CD14-positive monocyte (primary cell): Measurements from ENCODE around the gene OR2V2. TPM values are rescaled to one million over a fixed set of nuclear protein-coding genes. Genes with fewer than 3 reads are reported as not detected.
"Not testable (repeated sequence)": the region's sequence is repeated elsewhere in the genome, so short reads cannot be mapped to it uniquely, and the experiment has no call there.

Source experiments
- DNase-seq, 3 donors: peaks; one replicate each; pipeline ENCODE4 v3.0.0-alpha.2; 2011 to 2022
- H2AFZ ChIP-seq: 2 replicates; pipeline ENCODE4 v1.6.0; 2012; ENCODE audit warnings: mild to moderate bottlenecking, low read depth, low read length, inconsistent platforms; ENCODE audit not compliant: insufficient read depth, poor library complexity, severe bottlenecking
- H3K27ac ChIP-seq, 2 donors: 1 replicate in 1 of 2; 2 replicates in 1 of 2; pipeline ENCODE4 v1.5.1; 2012 to 2013; ENCODE audit warnings: low read length in 2 of 2, control low read depth in 1 of 2, inconsistent platforms in 1 of 2, low read depth in 1 of 2, mild to moderate bottlenecking in 1 of 2
- H3K27me3 ChIP-seq, 2 donors: one replicate each; pipeline versions ENCODE4 v1.6.0 to v1.6.1; 2011 to 2013; ENCODE audit warnings: low read length in 2 of 2; ENCODE audit not compliant: control insufficient read depth in 2 of 2, insufficient read depth in 2 of 2
- H3K36me3 ChIP-seq, 2 donors: replicated peaks in 1 of 2; 1 replicate in 1 of 2; 2 replicates in 1 of 2; pipeline versions ENCODE4 v1.5.1 to v1.6.1; 2012 to 2013; ENCODE audit warnings: low read length in 2 of 2, control low read depth in 1 of 2, inconsistent platforms in 1 of 2, mild to moderate bottlenecking in 1 of 2; ENCODE audit not compliant: insufficient read depth in 2 of 2, control insufficient read depth in 1 of 2
- H3K4me1 ChIP-seq, 2 donors: 1 replicate in 1 of 2; 2 replicates in 1 of 2; pipeline versions ENCODE4 v1.5.1 to v1.6.1; 2012 to 2013; ENCODE audit warnings: low read length in 2 of 2, control low read depth in 1 of 2, inconsistent platforms in 1 of 2, mild to moderate bottlenecking in 1 of 2, moderate library complexity in 1 of 2; ENCODE audit not compliant: insufficient read depth in 2 of 2, control insufficient read depth in 1 of 2
- H3K4me2 ChIP-seq: replicated peaks from 2 replicates; pipeline ENCODE3; 2012; ENCODE audit warnings: low read length, moderate library complexity, mild to moderate bottlenecking; ENCODE audit not compliant: poor library complexity, severe bottlenecking; ENCODE audit errors: extremely low read depth
- H3K4me3 ChIP-seq, 3 experiments: fragments of 200-600 bp in 1 of 3; sonication (generic) in 1 of 3; replicated peaks in 1 of 3; 1 replicate in 2 of 3; 2 replicates in 1 of 3; pipeline ENCODE4 v1.5.1; 2011 to 2013; ENCODE audit warnings: low read length in 3 of 3, mild to moderate bottlenecking in 3 of 3, control low read depth in 2 of 3, low read depth in 2 of 3, inconsistent platforms in 1 of 3, moderate library complexity in 1 of 3
- H3K79me2 ChIP-seq: 2 replicates; pipeline ENCODE4 v1.6.0; 2012; ENCODE audit warnings: mild to moderate bottlenecking, control low read depth, inconsistent platforms, low read length, moderate library complexity; ENCODE audit not compliant: insufficient read depth
- H3K9ac ChIP-seq: 2 replicates; pipeline ENCODE4 v1.6.0; 2017; ENCODE audit warnings: low read length, mild to moderate bottlenecking; ENCODE audit not compliant: insufficient read depth, poor library complexity, severe bottlenecking
- H3K9me3 ChIP-seq, 2 donors: replicated peaks in 1 of 2; 1 replicate in 1 of 2; 2 replicates in 1 of 2; pipeline versions ENCODE4 v1.5.1 to v1.6.1; 2012 to 2013; ENCODE audit warnings: low read length in 2 of 2, control low read depth in 1 of 2; ENCODE audit not compliant: control insufficient read depth in 1 of 2, insufficient read depth in 1 of 2
- H4K20me1 ChIP-seq: 2 replicates; pipeline ENCODE4 v1.6.0; 2012; ENCODE audit warnings: mild to moderate bottlenecking, low read length, control low read depth, moderate library complexity; ENCODE audit not compliant: insufficient read depth
- H3K27ac Mint-ChIP-seq, 7 donors: one replicate each; pipeline ENCODE4 v1.8.0; 2020; ENCODE audit warnings: mild to moderate bottlenecking in 7 of 7, mixed read lengths in 7 of 7, moderate library complexity in 6 of 7, inconsistent platforms in 2 of 7
- H3K27me3 Mint-ChIP-seq, 3 donors: one replicate each; pipeline ENCODE4 v1.8.0; 2021 to 2022; ENCODE audit warnings: low read depth in 3 of 3, mild to moderate bottlenecking in 3 of 3, mixed read lengths in 3 of 3, moderate library complexity in 3 of 3, inconsistent platforms in 1 of 3
- H3K36me3 Mint-ChIP-seq, 2 donors: one replicate each; pipeline ENCODE4 v1.8.0; 2020; ENCODE audit warnings: mixed read lengths in 2 of 2, inconsistent platforms in 1 of 2, mild to moderate bottlenecking in 1 of 2
- H3K4me1 Mint-ChIP-seq: one replicate; pipeline ENCODE4 v1.8.0; 2020; ENCODE audit warnings: mild to moderate bottlenecking, mixed read lengths
- H3K4me3 Mint-ChIP-seq, 2 donors: one replicate each; pipeline ENCODE4 v1.8.0; 2020; ENCODE audit warnings: mild to moderate bottlenecking in 2 of 2, mixed read lengths in 2 of 2, moderate library complexity in 1 of 2
- H3K9me3 Mint-ChIP-seq, 7 donors: one replicate each; pipeline ENCODE4 v1.8.0; 2020 to 2022; ENCODE audit warnings: mixed read lengths in 7 of 7, mild to moderate bottlenecking in 6 of 7, moderate library complexity in 6 of 7, inconsistent platforms in 2 of 7
- CTCF ChIP-seq: fragments of 200-600 bp; IDR thresholded peaks from one replicate; pipeline ENCODE4 v1.8.0; 2022; ENCODE audit warnings: antibody characterized with exemption, mild to moderate bottlenecking
- WGBS: methylation state at CpG from one replicate; pipeline ENCODE4 v1.1.5; 2013; ENCODE audit warnings: missing lambda C conversion rate; ENCODE audit not compliant: insufficient coverage; 5-methylcytosine and 5-hydroxymethylcytosine counted together
- intact Hi-C, 2 donors: fragments of 100-400 bp; cut with micrococcal nuclease; formaldehyde crosslinking; loops; one replicate each; pipeline versions ENCODE4 v1.15.0 to v1.15.1; 2023
- polyA plus RNA-seq, 3 donors: library from polyadenylated mRNA; depleted of rRNA in 1 of 3; unstranded in 2 of 3; stranded (reverse) in 1 of 3; fragments of 300-500 nt in 2 of 3; fragments of >200 nt in 1 of 3; fragmentation: Illumina TruSeq in 2 of 3; gene quantifications; 1 replicate in 2 of 3; 2 replicates in 1 of 3; pipeline ENCODE4 v1.2.3, GENCODE V29; 2012 to 2021

OR2V2 gene
- polyA plus RNA-seq, 3 donors = not detected

DNA sequence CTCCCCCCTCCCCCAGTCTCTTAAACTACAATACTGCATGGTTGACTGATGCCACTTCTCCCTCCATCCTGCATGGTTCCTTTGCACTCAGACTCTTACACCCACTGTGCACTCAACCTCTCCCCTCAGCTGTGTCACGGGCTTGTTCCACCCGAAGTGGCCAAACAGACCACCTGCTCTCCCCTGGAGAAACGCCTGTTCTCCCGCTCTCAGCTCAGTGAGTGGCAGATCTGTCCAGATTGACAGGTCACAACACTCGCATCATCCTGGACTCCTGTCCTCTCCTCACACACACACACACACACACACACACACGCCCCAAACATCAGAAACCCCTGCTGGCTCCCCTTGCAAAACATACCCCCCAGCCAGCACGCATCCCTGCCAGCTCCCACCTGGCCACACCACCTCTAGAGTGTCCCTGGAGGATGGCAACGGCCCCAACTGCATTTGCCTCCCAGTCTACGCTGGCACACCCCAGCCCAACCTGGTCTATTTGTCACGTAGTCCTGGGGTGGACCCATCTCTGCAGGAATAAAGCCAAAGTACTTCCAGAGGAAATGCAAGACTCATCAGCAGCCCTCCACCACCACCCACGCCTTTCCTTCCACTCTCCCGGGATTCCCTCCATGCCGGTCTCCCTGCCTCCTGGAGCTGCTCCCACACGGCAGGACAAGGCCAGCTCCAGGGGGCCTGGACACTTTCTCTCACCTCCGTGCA, 19.3 kb upstream of the OR2V2 start:
- no peak for DNase-seq
- no peak overlapping the region for H3K4me3 ChIP-seq
- H3K27me3 ChIP-seq = peaks cover 0 to 7% of the 10 kb centered on the region in 2 donors
- Mint-ChIP-seq H3K4me1 (no peaks in the 10 kb centered on the region), H3K27me3 (peaks cover 19 to 33% (median 30%) of the 10 kb centered on the region in 3 donors), H3K27ac (no peak overlapping the region), H3K4me3 (peak overlapping the region; percentile 2 to 5), H3K9me3 (peaks cover 0 to 12% (median 3%) of the 10 kb centered on the region in 7 donors), H3K36me3 (no peaks in the 10 kb centered on the region)
- WGBS = 83% methylated on average over 15 of the region's 15 CpGs
- H4K20me1 ChIP-seq = no peaks in the 10 kb centered on the region
- no peak overlapping the region for H2AFZ ChIP-seq
- intact Hi-C loops = no loop called here
- H3K9me3 ChIP-seq = peaks cover 0 to 5% of the 10 kb centered on the region in 2 donors
- H3K36me3 ChIP-seq = no peaks in the 10 kb centered on the region
- no peaks in the 10 kb centered on the region for H3K79me2 ChIP-seq
- no peak overlapping the region for H3K4me2 ChIP-seq
- no peak for TF ChIP-seq CTCF
- H3K9ac ChIP-seq = no peak overlapping the region
- no peaks in the 10 kb centered on the region for H3K4me1 ChIP-seq
- H3K27ac ChIP-seq = no peak overlapping the region

GRCh38 chr5:181129601-181130000, 17.8 kb upstream of the OR2V2 start:
- no peaks in the 10 kb centered on the region for H3K79me2 ChIP-seq
- peaks cover 25 to 40% (median 31%) of the 10 kb centered on the region in 3 donors for H3K27me3 Mint-ChIP-seq

GRCh38 chr5:181130081-181130480, 17.3 kb upstream of the OR2V2 start:
- H3K27ac ChIP-seq, H3K9me3 ChIP-seq, H3K4me1 ChIP-seq, H3K9me3 Mint-ChIP-seq, H4K20me1 ChIP-seq, H3K27me3 ChIP-seq, H3K4me3 ChIP-seq, H3K27ac Mint-ChIP-seq, intact Hi-C loops, H3K36me3 ChIP-seq, H3K4me2 ChIP-seq, DNase-seq, H3K36me3 Mint-ChIP-seq, H3K9ac ChIP-seq, H3K4me1 Mint-ChIP-seq, H2AFZ ChIP-seq, H3K79me2 ChIP-seq: not testable (repeated sequence)
- WGBS = 67% methylated on average over 3 of the region's 9 CpGs
- H3K27me3 Mint-ChIP-seq = peaks cover 23 to 40% (median 33%) of the 10 kb centered on the region in 3 donors
- peak overlapping the region in 1 of 2 donors; percentile 10 for H3K4me3 Mint-ChIP-seq

More at GRCh38 chr5:181129601-181130000, 17.8 kb upstream of the OR2V2 start:
- Histone ChIP-seq H4K20me1 (no peaks in the 10 kb centered on the region), H3K27ac (no peak overlapping the region), H2AFZ (no peak overlapping the region), H3K36me3 (no peaks in the 10 kb centered on the region), H3K4me2 (no peak overlapping the region), H3K27me3 (peaks cover 0 to 5% of the 10 kb centered on the region in 2 donors), H3K4me3 (no peak overlapping the region), H3K4me1 (peaks cover 0 to 4% of the 10 kb centered on the region in 2 donors), H3K9ac (no peak overlapping the region), H3K9me3 (peaks cover 0 to 4% of the 10 kb centered on the region in 2 donors)
- Mint-ChIP-seq H3K36me3 (no peaks in the 10 kb centered on the region), H3K4me3 (peak overlapping the region in 1 of 2 donors; percentile 10), H3K9me3 (peaks cover 2 to 8% (median 3%) of the 10 kb centered on the region in 7 donors), H3K27ac (no peak overlapping the region), H3K4me1 (peaks cover 3% of the 10 kb centered on the region)
- DNase-seq = no peak
- WGBS = no CpG with 5 or more reads among the region's 7 CpGs
- TF ChIP-seq CTCF = no peak
- intact Hi-C loops = no loop called here
